ENCODE data around the gene NAA25. TPM values are rescaled to one million over a fixed set of nuclear protein-coding genes. Genes with fewer than 3 reads are reported as not detected.
A peak's percentile ranks its signal among the peaks of the same experiment; 100 is the strongest.

NAA25 gene
- total and polyA plus RNA-seq, 9 of the 15 experiments (the other 6 are each of a cell fraction or from before 2014, with no cell fraction given): 26.6 to 59.6 (median 48.9) TPM

- TF ChIP-seq TOE1 (IDR thresholded peaks at IDR 0.05; ENCODE audit: borderline replicate concordance) (no peak), TOE1 (CRISPR knock-in tag; IDR thresholded peaks at IDR 0.05; ENCODE audit: borderline replicate concordance, low read depth) (peak; percentile 95), SRSF7 (optimal IDR thresholded peaks at IDR 0.05; ENCODE audit: low read depth, low read length) (no peak), SRSF1 (IDR thresholded peaks at IDR 0.05; ENCODE audit: low read depth, low read length) (no peak), ZNF133 (CRISPR knock-in tag; IDR thresholded peaks at IDR 0.05) (no peak), ZFP36 (IDR thresholded peaks at IDR 0.05; ENCODE audit: low read depth, low read length, partially characterized antibody) (no peak), MXI1 (IDR thresholded peaks at IDR 0.05; ENCODE audit: low read depth, low read length) (peak; percentile 26; the same call in 1 of the 2 replicates), XRCC4 (IDR thresholded peaks at IDR 0.05; ENCODE audit: extremely low read depth, insufficient read depth, insufficient read length) (no peak), SIN3A (IDR thresholded peaks at IDR 0.05; ENCODE audit: borderline replicate concordance in 2 of 2, control insufficient read depth in 1 of 2, low read depth in 2 of 2, low read length in 2 of 2) (peak in 1 of 2 experiments; percentile 65; a peak in 1 of 4 replicates), IFI16 (CRISPR knock-in tag; IDR thresholded peaks at IDR 0.05) (peak; percentile 61; the same call in 1 of the 2 replicates), BRD4 (IDR thresholded peaks at IDR 0.05) (peak; percentile 50; the same call in 1 of the 2 replicates), MTA3 (IDR thresholded peaks at IDR 0.05; ENCODE audit: borderline replicate concordance) (peak; percentile 36; the same call in 1 of the 2 replicates), TAF7 (tag; IDR thresholded peaks at IDR 0.05) (no peak; the same call in 1 of the 2 replicates), ZNF431 (CRISPR knock-in tag; IDR thresholded peaks at IDR 0.05) (peak; percentile 72; the same call in 1 of the 2 replicates), ZNF77 (CRISPR knock-in tag; IDR thresholded peaks at IDR 0.05) (no peak), ELF1 (tag; IDR thresholded peaks at IDR 0.05) (0 out of 2 replicates have a peak, but pooled peaks have one; percentile 8), PCBP1 (IDR thresholded peaks at IDR 0.05; ENCODE audit: low read depth, low read length, poor library complexity, severe bottlenecking) (peak; percentile 2), DDX20 (tag; IDR thresholded peaks at IDR 0.05; ENCODE audit: low read depth) (no peak), KAT7 (CRISPR knock-in tag; IDR thresholded peaks at IDR 0.05; ENCODE audit: borderline replicate concordance) (no peak; the same call in 1 of the 2 replicates)
- TF ChIP-seq, protein P1, sequence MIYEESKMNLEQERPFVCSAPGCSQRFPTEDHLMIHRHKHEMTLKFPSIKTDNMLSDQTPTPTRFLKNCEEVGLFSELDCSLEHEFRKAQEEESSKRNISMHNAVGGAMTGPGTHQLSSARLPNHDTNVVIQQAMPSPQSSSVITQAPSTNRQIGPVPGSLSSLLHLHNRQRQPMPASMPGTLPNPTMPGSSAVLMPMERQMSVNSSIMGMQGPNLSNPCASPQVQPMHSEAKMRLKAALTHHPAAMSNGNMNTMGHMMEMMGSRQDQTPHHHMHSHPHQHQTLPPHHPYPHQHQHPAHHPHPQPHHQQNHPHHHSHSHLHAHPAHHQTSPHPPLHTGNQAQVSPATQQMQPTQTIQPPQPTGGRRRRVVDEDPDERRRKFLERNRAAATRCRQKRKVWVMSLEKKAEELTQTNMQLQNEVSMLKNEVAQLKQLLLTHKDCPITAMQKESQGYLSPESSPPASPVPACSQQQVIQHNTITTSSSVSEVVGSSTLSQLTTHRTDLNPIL (CRISPR knock-in tag; IDR thresholded peaks at IDR 0.05): no peak
- TF ChIP-seq, protein P2, sequence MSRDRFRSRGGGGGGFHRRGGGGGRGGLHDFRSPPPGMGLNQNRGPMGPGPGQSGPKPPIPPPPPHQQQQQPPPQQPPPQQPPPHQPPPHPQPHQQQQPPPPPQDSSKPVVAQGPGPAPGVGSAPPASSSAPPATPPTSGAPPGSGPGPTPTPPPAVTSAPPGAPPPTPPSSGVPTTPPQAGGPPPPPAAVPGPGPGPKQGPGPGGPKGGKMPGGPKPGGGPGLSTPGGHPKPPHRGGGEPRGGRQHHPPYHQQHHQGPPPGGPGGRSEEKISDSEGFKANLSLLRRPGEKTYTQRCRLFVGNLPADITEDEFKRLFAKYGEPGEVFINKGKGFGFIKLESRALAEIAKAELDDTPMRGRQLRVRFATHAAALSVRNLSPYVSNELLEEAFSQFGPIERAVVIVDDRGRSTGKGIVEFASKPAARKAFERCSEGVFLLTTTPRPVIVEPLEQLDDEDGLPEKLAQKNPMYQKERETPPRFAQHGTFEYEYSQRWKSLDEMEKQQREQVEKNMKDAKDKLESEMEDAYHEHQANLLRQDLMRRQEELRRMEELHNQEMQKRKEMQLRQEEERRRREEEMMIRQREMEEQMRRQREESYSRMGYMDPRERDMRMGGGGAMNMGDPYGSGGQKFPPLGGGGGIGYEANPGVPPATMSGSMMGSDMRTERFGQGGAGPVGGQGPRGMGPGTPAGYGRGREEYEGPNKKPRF (IDR thresholded peaks at IDR 0.05; ENCODE audit: low read depth, low read length): no peak
- TF ChIP-seq, protein P3, sequence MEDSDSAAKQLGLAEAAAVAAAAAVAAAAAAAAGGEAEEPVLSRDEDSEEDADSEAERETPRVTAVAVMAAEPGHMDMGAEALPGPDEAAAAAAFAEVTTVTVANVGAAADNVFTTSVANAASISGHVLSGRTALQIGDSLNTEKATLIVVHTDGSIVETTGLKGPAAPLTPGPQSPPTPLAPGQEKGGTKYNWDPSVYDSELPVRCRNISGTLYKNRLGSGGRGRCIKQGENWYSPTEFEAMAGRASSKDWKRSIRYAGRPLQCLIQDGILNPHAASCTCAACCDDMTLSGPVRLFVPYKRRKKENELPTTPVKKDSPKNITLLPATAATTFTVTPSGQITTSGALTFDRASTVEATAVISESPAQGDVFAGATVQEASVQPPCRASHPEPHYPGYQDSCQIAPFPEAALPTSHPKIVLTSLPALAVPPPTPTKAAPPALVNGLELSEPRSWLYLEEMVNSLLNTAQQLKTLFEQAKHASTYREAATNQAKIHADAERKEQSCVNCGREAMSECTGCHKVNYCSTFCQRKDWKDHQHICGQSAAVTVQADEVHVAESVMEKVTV (CRISPR knock-in tag; IDR thresholded peaks at IDR 0.05): no peak
Observed at GRCh38 chr12:112013601-112014402, 94.8 kb downstream of the NAA25 start (continued).
